HepG2 (cell line): ENCODE results near the gene MNT. TPM values are rescaled to one million over a fixed set of nuclear protein-coding genes. Genes with fewer than 3 reads are reported as not detected.

ENCODE experiments used
- AKAP8 ChIP-seq: sonication (generic); formaldehyde crosslinking; IDR thresholded peaks from 2 replicates; pipeline ENCODE4 v1.5.1; 2020; ENCODE audit warnings: mild to moderate bottlenecking, missing genetic modification reagents
- ARHGAP35 ChIP-seq: sonication (generic); formaldehyde crosslinking; IDR thresholded peaks from 2 replicates; pipeline ENCODE4 v1.9.0; 2022; ENCODE audit warnings: mild to moderate bottlenecking, inconsistent platforms, moderate library complexity, missing genetic modification reagents, borderline replicate concordance
- KAT7 ChIP-seq: IDR thresholded peaks from 2 replicates; pipeline ENCODE4 v1.6.1; 2018; ENCODE audit warnings: borderline replicate concordance, missing compliant biosample characterization
- MAF1 ChIP-seq: sonication (generic); formaldehyde crosslinking; IDR thresholded peaks from 2 replicates; pipeline ENCODE4 v1.5.0; 2020; ENCODE audit warnings: missing genetic modification reagents, borderline replicate concordance
- MXI1 ChIP-seq: IDR thresholded peaks from 3 replicates; pipeline ENCODE4 v1.6.1; 2012; ENCODE audit warnings: low read depth, low read length, inconsistent platforms, borderline replicate concordance
- RAD51 ChIP-seq: fragments of 450-650 bp; IDR thresholded peaks from 2 replicates; pipeline ENCODE4 v1.6.1; 2016; ENCODE audit warnings: borderline replicate concordance
- REXO4 ChIP-seq: sonication (generic); formaldehyde crosslinking; IDR thresholded peaks from 2 replicates; pipeline ENCODE4 v1.8.0; 2022; ENCODE audit warnings: missing genetic modification reagents, mild to moderate bottlenecking, borderline replicate concordance
- ZNF543 ChIP-seq: sonication (generic); formaldehyde crosslinking; IDR thresholded peaks from 2 replicates; pipeline ENCODE4 v1.4.0; 2020; ENCODE audit warnings: mild to moderate bottlenecking, missing genetic modification reagents
- ZNF557 ChIP-seq: sonication (generic); formaldehyde crosslinking; IDR thresholded peaks from 2 replicates; pipeline ENCODE4 v1.4.0; 2020; ENCODE audit warnings: missing genetic modification reagents
- ZNF724P ChIP-seq: sonication (generic); formaldehyde crosslinking; IDR thresholded peaks from 2 replicates; pipeline ENCODE4 v1.8.0; 2022; ENCODE audit warnings: missing genetic modification reagents, borderline replicate concordance
- ZSCAN9 ChIP-seq: IDR thresholded peaks from 2 replicates; pipeline ENCODE4 v1.6.1; 2016; ENCODE audit warnings: borderline replicate concordance
- polyA plus RNA-seq, 8 experiments: library from polyadenylated mRNA; depleted of rRNA in 3 of 8; stranded (reverse) in 7 of 8; unstranded in 1 of 8; fragments of >200 nt; fragmentation: Illumina TruSeq in 4 of 8; extraction: Trizol in 4 of 8; gene quantifications; 2 replicates each; pipeline versions ENCODE4 v1.2.1 to v1.2.3, GENCODE V29; 2011 to 2016; ENCODE audit warnings: low read depth in 4 of 8, missing spikeins in 1 of 8, mixed read lengths in 1 of 8; ENCODE audit not compliant: insufficient read depth in 1 of 8
- small RNA-seq, 3 experiments: library from RNA; depleted of rRNA; stranded (forward); fragments of <200 nt; gene quantifications; one replicate each; pipeline ENCODE3, GENCODE V24; 2012; ENCODE audit warnings: low read depth in 2 of 3, low replicate concordance in 1 of 3; ENCODE audit not compliant: insufficient read length in 3 of 3, insufficient read depth in 2 of 3
- total RNA-seq, 5 experiments: library from RNA; depleted of rRNA; stranded (reverse); fragments of >200 nt; fragmentation: Illumina TruSeq; extraction: Trizol; gene quantifications; 2 replicates each; pipeline ENCODE4 v1.2.3, GENCODE V29; 2016; ENCODE audit warnings: low read depth in 1 of 5
- TF ChIP-seq, protein P1 (sequence below): sonication (generic); formaldehyde crosslinking; IDR thresholded peaks from 2 replicates; pipeline ENCODE4 v1.4.0; 2020; ENCODE audit warnings: missing genetic modification reagents
- TF ChIP-seq, protein P2 (sequence below): sonication (generic); formaldehyde crosslinking; IDR thresholded peaks from 2 replicates; pipeline ENCODE4 v1.5.0; 2020; ENCODE audit warnings: mild to moderate bottlenecking, missing genetic modification reagents, borderline replicate concordance

Gene MNT
- total and polyA plus RNA-seq, 2 of the 13 experiments (the other 11 are each of a cell fraction or from before 2014, with no cell fraction given) = 2.1 to 3.5 TPM

DNA sequence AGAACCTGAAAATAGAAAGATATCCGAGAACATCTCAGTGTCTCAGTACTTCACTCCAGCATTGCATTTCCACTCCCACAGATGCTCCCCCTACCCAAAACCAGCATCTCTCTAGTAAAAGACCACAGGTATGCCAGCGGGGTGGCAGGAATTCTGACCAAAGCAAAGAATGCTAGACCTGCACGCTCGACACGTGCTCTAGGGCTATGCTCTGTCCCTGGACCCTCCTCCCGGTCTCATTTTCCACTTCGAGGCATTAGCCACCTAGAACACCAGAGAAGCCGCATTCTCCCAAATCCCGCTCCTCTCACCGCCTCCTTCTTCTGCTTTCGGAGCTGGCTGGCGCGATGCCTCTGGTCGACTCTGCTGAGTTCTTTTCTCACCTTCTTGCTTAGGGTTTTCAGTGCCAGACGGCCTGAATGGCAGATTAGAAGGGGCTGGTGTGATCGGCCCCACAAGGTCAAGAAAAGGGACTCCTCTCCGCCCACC, 65.1 kb downstream of the MNT start (continued):
- TF ChIP-seq, protein P1, sequence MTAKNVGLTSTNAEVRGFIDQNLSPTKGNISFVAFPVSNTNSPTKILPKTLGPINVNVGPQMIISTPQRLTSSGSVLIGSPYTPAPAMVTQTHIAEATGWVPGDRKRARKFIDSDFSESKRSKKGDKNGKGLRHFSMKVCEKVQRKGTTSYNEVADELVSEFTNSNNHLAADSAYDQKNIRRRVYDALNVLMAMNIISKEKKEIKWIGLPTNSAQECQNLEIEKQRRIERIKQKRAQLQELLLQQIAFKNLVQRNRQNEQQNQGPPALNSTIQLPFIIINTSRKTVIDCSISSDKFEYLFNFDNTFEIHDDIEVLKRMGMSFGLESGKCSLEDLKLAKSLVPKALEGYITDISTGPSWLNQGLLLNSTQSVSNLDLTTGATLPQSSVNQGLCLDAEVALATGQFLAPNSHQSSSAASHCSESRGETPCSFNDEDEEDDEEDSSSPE (CRISPR knock-in tag) = no peak
- TF ChIP-seq ZNF557 (CRISPR knock-in tag) (no peak), ZNF724P (CRISPR knock-in tag) (peak; percentile 17; the same call in 1 of the 2 replicates), KAT7 (no peak), AKAP8 (no peak), RAD51 (no peak), MXI1 (no peak), ZNF543 (0 out of 2 replicates have a peak, but pooled peaks have one; percentile 1), ZSCAN9 (no peak), REXO4 (0 out of 2 replicates have a peak, but pooled peaks have one; percentile 52), MAF1 (CRISPR knock-in tag) (no peak), ARHGAP35 (CRISPR knock-in tag) (no peak)
- TF ChIP-seq, protein P2, sequence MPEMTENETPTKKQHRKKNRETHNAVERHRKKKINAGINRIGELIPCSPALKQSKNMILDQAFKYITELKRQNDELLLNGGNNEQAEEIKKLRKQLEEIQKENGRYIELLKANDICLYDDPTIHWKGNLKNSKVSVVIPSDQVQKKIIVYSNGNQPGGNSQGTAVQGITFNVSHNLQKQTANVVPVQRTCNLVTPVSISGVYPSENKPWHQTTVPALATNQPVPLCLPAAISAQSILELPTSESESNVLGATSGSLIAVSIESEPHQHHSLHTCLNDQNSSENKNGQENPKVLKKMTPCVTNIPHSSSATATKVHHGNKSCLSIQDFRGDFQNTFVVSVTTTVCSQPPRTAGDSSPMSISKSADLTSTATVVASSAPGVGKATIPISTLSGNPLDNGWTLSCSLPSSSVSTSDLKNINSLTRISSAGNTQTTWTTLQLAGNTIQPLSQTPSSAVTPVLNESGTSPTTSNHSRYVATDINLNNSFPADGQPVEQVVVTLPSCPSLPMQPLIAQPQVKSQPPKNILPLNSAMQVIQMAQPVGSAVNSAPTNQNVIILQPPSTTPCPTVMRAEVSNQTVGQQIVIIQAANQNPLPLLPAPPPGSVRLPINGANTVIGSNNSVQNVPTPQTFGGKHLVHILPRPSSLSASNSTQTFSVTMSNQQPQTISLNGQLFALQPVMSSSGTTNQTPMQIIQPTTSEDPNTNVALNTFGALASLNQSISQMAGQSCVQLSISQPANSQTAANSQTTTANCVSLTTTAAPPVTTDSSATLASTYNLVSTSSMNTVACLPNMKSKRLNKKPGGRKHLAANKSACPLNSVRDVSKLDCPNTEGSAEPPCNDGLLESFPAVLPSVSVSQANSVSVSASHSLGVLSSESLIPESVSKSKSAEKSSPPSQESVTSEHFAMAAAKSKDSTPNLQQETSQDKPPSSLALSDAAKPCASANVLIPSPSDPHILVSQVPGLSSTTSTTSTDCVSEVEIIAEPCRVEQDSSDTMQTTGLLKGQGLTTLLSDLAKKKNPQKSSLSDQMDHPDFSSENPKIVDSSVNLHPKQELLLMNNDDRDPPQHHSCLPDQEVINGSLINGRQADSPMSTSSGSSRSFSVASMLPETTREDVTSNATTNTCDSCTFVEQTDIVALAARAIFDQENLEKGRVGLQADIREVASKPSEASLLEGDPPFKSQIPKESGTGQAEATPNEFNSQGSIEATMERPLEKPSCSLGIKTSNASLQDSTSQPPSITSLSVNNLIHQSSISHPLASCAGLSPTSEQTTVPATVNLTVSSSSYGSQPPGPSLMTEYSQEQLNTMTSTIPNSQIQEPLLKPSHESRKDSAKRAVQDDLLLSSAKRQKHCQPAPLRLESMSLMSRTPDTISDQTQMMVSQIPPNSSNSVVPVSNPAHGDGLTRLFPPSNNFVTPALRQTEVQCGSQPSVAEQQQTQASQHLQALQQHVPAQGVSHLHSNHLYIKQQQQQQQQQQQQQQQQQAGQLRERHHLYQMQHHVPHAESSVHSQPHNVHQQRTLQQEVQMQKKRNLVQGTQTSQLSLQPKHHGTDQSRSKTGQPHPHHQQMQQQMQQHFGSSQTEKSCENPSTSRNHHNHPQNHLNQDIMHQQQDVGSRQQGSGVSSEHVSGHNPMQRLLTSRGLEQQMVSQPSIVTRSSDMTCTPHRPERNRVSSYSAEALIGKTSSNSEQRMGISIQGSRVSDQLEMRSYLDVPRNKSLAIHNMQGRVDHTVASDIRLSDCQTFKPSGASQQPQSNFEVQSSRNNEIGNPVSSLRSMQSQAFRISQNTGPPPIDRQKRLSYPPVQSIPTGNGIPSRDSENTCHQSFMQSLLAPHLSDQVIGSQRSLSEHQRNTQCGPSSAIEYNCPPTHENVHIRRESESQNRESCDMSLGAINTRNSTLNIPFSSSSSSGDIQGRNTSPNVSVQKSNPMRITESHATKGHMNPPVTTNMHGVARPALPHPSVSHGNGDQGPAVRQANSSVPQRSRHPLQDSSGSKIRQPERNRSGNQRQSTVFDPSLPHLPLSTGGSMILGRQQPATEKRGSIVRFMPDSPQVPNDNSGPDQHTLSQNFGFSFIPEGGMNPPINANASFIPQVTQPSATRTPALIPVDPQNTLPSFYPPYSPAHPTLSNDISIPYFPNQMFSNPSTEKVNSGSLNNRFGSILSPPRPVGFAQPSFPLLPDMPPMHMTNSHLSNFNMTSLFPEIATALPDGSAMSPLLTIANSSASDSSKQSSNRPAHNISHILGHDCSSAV (CRISPR knock-in tag) = no peak

Small RNAs within 50 kb of the gene (small RNA-seq; reads per million reads assigned to genes)
- 0 reads per million in 3 experiments for gene AC006435.3
- gene AC006435.4 = 0 reads per million in 3 experiments

Other genes starting within 250 kb of the MNT start
- 14.6 and 15.4 TPM in 2 replicates for gene SMG6, start 97.3 kb downstream of the MNT start, total RNA-seq (2016; rRNA removed; fragmentation: Illumina TruSeq; extraction: Trizol)
- 4.6 and 5.8 TPM in 2 replicates for gene SMG6, start 97.3 kb downstream of the MNT start, polyA plus RNA-seq (2011; rRNA removed)
- gene SRR, start 97.1 kb downstream of the MNT start, total RNA-seq (2016; rRNA removed; fragmentation: Illumina TruSeq; extraction: Trizol) = 3.6 and 8.5 TPM in 2 replicates
- gene SRR, start 97.1 kb downstream of the MNT start, polyA plus RNA-seq (2011; rRNA removed) = 6.3 and 7.8 TPM in 2 replicates
- 65.8 and 75.8 TPM in 2 replicates for gene TSR1, start 64.6 kb downstream of the MNT start, total RNA-seq (2016; rRNA removed; fragmentation: Illumina TruSeq; extraction: Trizol)
- gene TSR1, start 64.6 kb downstream of the MNT start, polyA plus RNA-seq (2011; rRNA removed) = 7.1 and 7.2 TPM in 2 replicates
- 11.3 and 30.4 TPM in 2 replicates for gene SGSM2, start 63.6 kb downstream of the MNT start, total RNA-seq (2016; rRNA removed; fragmentation: Illumina TruSeq; extraction: Trizol)
- 51.3 and 65.4 TPM in 2 replicates for gene SGSM2, start 63.6 kb downstream of the MNT start, polyA plus RNA-seq (2011; rRNA removed)
- 18.5 and 28.9 TPM in 2 replicates for gene METTL16, start 110.8 kb upstream of the MNT start, total RNA-seq (2016; rRNA removed; fragmentation: Illumina TruSeq; extraction: Trizol)
- 10.5 and 11.6 TPM in 2 replicates for gene METTL16, start 110.8 kb upstream of the MNT start, polyA plus RNA-seq (2011; rRNA removed)
- gene PAFAH1B1, start 192.6 kb upstream of the MNT start, total RNA-seq (2016; rRNA removed; fragmentation: Illumina TruSeq; extraction: Trizol) = 64.9 and 93.8 TPM in 2 replicates
- gene PAFAH1B1, start 192.6 kb upstream of the MNT start, polyA plus RNA-seq (2011; rRNA removed) = 35.9 and 46.0 TPM in 2 replicates